Umbilical cord (tissue), 2 donors: Measurements from ENCODE around the gene MCAM. TPM values are rescaled to one million over a fixed set of nuclear protein-coding genes. Genes with fewer than 3 reads are reported as not detected.

ENCODE experiments used
- DNase-seq: peaks from one replicate; pipeline ENCODE4 v3.0.0-alpha.2; 2015; ENCODE audit warnings: low spot score
- total RNA-seq: library from RNA; depleted of rRNA; stranded (reverse); fragments of >200 nt; gene quantifications from one replicate; pipeline ENCODE4 v1.2.3, GENCODE V29; 2014; ENCODE audit warnings: low replicate concordance; ENCODE audit not compliant: insufficient read depth

Gene MCAM
- total RNA-seq, 1 donor from 2014 or later: 879 TPM

DNA sequence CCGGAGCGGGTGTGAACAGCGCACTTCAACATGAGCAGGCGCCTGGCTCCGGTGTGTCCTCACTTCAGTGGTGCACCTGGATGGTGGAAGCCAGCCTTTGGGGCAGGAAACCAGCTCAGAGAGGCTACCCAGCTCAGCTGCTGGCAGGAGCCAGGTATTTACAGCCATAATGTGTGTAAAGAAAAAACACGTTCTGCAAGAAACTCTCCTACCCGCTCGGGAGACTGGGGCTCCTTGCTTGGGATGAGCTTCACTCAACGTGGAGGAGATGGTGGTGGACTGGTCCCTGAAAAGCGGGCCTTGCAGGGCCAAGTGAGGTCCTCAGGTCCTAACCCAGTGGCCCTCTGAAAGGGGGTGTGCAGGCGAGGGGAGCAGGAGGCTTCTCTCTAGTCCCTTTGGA is 7.5 kb downstream of the MCAM start:
- no peak for DNase-seq

DNA sequence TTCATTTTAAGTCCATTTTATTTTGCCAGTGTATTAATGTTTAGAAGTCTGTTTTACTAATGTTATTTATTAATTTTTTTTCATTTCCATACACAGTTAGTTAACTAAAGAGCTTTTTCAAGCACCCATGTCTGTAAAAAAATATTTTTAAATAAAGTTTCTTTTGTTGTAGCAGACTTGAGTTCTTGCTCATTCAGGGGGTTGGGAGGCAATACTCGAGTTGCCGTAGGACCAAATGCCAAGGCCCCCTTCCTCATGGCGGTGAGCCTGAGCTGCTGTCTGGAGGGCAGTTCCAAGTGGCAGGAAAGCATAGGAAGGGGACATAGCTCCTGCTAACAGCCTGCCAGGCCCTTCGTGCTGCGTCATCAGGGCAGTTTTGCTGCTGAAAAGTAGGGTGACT is 9.0 kb downstream of the MCAM start:
- no peak for DNase-seq

DNA sequence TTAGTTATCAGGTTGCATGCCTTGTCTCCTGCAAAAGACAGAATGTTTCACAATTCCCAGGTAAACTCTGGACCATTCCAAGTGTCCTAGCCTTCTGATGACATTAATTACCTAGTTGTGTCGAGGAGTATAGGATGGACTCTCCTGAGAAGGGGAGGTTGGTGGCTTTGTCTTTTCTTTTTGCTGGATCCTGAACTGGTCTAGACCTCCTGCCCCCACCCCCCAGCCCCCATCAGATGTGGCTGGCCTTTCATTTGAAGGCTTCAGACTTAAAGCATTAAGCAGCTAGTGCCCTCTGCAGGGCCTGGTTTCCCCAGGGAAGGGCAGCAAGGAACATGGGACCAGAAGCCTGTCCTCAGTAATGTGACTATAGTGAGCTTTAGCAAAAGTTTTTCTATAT is 9.7 kb downstream of the MCAM start:
- no peak for DNase-seq

DNA sequence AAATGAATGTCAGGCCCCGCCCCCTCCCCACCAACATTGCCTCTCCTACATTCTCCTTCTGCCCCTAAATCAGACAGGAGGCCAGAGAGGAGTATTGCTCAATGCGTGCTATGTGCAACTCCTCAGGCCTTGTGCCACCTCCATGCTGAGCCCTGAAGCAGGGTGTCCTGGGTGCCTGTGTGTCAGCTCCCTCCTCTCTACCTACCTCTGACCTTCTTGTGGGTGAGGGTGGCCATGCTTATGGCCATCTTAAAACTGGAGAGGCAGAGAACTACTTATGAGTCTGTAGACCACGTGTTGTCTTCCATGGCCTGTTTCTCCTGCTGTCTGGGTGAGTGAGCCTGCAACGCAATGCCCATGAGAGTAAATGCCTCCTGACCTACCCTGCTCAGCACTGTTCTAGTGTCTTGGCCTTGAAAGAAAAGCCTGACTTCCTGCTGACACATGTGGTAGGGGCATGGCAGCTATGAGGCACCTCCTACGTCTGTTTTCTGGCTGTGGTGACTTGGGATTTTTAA is 10.5 kb downstream of the MCAM start:
- no peak for DNase-seq

DNA sequence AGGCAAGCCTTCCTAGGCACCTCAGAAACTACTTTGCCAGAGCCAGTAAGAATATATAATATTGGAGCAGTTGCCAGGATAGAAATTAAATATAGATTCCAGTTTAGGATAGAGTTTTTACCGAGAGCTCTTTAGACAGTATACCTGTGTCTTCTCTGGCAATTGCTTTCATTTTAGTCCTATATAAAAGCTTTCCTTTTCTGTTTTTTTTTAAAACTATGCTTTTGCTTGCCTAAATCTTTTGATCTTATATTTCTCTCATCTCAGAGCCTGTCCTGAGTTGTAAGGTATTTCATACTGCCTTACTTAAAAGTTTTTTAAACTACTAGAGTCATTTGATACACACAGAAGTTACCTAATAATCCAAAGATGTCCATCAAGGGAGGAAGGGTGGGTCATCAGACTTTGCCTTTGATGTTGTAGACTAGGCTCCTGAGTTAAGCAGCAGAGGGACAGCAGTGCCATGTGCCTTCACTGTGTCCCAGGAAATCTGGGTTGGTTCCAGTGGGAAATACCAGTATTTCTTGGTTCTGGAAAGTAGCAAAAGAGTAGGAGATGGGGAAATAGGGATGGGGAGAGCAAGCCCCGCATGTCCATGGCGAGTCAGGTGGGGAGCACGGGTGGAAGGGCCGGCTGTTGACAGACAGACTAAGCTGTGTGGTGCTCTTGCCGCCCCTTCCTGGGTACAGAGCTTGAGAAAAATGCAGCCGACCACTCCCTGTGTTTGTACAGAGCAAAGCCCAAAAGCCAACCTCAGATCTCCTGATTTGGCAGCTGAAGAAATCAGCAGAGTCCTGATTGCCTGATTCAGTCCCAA is 11.2 kb downstream of the MCAM start:
- no peak for DNase-seq

DNA sequence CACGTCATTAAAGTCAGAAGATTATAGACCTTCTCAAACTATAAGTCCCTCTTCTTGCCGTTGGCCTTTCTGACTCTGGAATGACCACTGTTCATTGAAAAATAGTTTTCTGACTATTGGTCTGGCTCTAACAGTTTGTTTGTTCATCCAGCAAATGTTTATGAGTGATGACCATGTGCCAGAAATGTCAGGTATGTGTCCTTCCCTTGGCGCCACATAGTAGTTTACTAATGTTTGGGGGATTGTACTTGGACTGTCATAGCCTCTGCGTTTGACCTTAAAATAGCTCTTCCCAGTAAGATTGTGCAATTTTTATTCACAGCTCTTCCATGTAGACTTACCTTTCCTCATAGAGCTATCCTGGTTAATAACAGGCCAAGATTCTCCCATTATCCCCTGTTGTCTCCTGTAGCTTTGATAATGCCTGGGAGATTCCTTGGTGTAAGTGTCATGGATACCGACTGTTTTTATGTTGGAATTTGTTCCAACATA is 13.7 kb downstream of the MCAM start:
- DNase-seq: no peak

DNA sequence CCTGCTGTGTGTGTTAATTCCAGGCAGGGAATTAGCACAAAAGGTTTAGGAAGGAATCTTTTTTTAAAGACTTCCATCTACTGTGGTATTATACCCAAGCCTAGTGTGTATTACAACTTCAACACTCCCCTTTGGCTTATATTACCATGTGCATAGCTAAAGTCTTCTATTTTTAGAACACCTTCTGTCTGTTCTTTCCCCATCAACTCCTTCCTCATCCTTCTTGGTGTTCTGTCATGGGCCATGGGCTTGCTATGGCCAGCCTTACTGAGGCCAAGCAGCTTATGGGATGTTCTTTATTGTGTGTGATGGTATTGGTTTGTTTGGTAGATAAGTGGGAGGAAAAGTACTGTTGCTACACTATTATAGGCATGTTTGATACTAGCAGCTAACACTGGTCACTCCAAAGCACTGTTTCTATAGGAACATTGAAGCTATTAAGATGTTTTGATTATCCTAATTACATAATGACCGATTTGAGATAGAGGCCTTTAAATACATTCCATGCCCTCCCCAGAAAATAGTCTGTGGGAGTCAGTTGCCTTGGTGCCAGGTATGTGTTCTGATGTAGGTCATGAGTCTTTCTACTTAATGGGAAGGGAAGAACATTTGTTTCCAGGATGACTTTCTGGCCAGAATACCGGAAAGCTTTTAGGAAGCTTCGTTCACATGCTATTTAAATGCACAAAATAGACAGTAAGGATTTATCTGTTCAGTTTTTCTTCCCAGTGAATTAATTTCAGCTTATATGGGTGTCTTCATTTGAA is 16.5 kb downstream of the MCAM start:
- no peak for DNase-seq

DNA sequence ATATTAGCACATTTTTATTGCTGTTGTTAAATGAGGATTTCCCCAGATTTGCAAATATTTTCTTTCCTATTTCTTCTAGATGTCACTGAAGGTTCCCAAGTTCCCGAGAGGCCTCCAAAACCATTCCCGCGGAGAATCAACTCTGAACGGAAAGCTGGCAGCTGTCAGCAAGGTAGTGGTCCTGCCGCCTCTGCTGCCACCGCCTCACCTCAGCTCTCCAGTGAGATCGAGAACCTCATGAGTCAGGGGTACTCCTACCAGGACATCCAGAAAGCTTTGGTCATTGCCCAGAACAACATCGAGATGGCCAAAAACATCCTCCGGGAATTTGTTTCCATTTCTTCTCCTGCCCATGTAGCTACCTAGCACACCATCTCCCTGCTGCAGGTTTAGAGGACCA is 17.5 kb downstream of the MCAM start:
- DNase-seq: no peak

DNA sequence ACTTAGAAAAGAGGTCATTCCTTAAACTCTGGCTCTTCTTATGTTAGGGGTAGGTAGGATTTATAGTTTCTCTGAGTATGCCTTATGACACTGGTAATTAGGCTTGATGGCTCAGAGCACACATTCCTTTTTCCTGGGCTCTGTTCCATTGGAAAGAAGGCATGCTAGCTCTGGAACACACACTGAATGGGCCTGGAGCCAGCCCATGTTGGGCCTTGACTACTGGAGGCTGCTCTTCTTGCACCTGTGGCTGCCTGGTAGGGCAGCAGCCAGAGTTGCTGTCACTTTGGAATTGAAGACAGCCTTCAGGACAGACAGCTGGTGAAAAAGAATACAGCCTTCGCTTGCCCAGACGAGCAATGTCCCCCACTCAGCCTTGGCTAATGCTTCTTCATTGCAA is 18.2 kb downstream of the MCAM start:
- DNase-seq: no peak

DNA sequence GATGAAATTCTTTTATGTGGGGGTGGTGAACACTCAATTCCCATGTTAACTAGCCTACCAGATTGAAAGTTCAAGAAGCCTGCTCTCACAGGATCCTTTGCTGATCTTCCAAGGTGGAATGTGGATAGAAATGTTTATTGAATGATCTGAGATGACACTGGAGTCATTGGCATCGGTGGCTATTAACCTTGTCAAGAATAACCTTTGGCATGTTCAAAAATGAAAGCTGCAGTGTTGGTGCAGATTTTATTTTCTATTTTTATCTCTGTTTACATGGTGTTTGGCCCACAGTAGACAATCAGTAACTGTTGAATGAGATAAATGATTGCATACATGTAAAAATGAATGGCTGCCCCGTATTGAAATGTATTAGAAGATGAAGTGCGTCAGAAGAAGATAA is 19.0 kb downstream of the MCAM start:
- no peak for DNase-seq

DNA sequence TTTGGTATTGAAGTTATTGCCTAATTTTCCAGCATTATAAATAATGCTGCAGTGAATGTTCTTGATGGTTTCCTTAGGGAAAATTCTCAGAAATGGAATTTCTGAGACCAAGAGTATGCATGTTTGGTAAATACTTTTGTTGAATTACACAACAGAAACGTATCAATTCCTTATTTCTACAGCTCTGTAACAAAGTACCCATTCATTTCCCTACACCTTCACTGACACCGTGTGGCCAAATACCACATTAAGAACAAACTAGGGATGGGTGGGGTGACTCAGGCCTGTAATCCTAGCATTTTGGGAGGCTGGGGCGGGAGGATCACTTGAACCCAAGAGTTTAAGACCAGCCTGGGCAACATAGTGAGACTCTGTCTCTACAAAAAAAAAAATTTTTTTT is 21.8 kb downstream of the MCAM start:
- no peak for DNase-seq

DNA sequence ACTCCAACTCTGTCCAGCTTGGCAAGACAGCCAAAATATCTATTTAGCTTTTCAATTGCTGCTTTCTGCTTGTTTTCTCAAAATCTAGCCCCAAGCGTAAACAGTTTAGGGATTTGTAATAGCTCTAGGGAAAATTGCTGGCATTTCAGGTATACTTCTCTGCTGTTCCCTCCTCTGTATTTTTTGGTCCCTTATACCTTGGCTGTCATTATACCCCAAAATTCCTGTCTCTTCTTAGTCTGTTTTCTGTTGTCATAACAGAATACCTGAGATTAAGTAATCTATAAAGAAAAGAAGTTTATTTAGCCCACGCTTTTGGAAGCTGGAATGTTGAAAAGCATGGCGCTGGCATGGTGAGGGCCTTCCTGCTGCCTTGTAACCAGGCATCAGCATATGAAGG is 23.5 kb downstream of the MCAM start:
- DNase-seq: no peak

DNA sequence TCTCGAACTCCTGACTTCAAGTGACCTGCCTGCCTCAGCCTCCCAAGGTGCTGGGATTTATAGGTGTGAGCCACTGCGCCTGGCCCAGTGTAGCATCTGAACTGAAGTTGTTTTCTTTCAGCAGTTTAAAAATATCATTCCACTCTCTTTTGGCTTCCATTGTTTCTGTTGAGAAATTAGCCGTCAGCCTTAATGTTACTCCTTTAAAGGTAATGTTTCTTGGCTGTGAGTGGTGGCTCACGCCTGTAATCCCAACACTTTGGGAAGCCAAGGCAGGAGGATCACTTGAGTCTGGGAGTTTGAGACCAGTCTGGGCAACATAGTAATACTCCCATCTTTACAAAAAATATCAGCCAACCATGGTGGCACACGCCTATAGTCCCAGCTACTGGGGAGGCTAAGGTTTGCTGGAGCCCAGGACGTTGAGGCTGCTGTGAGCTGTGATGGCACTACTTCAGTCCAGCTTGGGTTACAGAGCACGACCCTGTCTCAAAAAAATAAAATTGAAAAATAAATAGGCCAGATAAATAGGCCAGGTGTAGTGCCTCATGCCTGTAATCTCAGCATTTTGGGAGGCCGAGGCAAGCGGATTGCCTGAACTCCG is 25.9 kb downstream of the MCAM start:
- DNase-seq: no peak

DNA sequence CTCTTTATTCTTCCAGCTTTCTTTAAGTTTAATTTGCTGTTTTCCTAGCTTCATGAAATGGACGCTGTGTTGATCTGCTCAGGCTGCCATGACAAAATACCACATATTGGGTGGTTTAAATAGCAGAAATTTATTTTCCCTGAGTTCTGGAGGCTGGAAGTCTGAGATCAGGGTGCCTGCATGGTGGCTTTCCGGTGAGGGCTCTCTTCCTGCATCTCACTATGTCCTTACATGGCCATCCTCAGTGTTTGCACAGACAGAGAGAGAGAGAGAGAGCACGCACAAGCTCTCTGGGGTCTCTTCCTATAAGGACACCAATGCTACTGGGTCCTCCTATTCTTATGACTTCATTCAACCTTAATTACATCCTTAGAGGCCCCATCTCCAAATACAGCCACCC is 28.7 kb downstream of the MCAM start:
- no peak for DNase-seq

DNA sequence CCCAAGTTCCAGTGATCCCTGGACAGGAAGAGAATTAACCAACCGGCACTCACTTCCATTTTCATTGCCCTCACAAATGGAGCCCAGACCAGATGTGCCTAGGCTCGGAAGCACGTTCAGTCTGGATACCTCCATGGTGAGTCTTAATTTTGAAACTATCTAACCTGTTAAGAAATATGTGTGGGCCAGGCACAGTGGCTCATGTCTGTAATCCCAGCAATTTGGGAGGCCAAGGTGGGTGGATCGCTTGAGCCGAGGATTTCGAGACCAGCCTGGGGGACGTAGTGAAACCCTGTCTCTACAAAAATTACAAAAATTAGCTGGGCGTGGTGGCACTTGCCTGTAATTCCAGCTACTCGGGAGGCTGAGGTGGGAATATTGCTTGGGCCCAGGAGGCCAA is 31.5 kb downstream of the MCAM start:
- no peak for DNase-seq

DNA sequence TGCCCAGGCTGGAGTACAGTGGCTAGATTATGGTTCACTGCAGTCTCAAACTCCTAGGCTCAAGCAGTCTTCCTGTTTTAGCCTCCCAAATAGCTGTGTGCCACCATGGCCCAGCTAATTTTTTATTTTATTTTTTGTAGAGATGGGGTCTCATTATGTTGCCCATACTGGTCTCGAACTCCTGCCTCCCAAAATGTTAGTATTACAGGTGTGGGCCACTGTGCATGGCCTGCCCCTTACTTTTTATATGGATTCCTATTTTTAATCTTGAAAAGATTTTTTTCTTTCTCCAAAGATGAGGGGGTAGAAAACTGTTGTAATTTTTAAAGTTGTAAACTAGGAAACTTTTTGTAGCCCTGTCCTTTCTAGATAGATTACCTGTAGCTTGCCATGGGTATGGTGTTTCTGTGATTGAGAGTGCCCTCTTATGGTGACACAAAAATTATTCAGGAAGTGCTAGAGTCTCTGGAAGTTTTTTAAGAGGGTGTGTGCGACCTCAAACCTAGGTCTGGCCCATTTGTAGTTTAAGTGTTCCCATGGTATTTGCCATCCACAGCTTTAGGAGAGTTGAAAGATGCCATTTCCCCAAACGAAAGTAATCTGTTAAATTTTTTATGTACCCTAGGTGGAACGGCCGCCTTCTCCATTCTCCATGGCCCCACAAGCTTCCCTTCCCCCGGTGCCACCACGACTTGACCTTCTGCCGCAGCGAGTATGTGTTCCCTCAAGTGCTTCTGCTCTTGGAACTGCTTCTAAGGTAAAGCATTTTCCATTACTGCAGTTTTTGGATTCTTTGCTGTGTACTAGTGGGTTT is 32.4 kb downstream of the MCAM start:
- DNase-seq: peak; percentile 39

DNA sequence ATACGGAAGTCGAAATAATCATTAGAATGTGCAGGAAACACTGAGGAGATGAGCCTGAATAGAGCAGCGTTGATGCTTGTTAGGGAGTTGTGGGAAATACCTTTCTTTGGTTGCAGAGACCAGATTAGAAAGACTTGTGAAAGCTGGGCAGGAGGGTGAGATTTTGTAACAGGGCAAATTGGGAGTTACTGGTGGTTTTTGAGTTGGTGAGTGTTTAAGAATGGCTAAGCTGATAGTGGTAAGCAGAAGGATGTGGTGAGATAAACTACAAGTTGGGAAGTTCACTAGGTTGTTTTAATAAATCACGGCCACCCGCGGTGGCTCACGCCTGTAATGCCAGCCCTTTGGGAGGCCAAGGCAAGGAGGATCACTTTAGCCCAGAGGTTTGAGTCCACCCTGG is 34.4 kb downstream of the MCAM start:
- DNase-seq: no peak

DNA sequence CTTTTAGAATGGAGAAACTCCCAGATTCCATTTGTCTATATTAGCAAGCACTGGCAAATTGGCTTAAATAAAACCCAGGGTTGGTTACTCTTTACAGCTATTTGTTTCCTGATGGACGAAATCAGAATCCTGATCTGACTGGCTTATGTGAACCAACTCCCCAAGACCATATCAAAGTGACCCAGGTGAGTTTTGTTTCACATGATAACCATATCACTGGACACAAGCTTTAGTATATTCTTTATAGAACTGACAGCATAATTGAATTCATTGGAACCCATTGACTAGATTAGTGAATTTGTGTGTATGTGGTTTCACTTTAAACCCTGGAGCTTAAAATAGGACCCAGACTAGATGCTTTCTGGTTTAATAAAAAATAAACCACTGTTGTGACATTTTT is 39.3 kb downstream of the MCAM start:
- DNase-seq: no peak

DNA sequence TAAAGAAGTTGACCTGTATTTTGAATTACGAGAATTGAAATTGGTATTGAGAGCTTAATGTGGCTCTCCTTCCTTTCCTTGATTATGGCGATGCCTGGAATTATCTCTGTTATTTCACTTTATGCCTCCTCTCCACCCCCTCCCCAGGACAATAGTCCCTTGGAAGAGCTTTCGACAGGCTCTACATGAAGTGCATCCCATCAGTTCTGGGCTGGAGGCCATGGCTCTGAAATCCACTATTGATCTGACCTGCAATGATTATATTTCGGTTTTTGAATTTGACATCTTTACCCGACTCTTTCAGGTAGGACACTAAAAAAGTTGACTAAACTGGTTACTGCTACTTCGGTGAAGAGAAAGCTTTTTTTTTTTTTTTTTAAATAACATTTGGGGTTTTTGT is 43.2 kb downstream of the MCAM start:
- no peak for DNase-seq

DNA sequence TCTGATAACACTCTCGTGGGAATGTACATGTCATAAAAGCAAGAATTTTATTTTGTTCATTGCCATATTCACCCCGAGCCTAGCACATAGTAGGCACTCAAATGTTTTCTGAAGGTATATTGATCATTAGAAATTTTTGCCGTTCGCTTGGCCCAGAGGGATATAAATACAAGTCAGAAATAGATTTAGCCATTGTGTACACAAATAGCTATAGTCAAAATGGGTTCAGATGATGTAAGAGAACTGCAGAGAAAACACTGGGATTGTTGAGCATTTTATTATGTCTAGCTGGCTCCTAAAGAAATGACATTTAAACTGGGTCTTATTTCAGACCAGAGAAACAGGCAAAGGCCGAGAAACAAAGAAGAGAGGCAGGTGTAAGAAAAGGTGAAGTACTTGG is 49.3 kb downstream of the MCAM start:
- DNase-seq: no peak

DNA sequence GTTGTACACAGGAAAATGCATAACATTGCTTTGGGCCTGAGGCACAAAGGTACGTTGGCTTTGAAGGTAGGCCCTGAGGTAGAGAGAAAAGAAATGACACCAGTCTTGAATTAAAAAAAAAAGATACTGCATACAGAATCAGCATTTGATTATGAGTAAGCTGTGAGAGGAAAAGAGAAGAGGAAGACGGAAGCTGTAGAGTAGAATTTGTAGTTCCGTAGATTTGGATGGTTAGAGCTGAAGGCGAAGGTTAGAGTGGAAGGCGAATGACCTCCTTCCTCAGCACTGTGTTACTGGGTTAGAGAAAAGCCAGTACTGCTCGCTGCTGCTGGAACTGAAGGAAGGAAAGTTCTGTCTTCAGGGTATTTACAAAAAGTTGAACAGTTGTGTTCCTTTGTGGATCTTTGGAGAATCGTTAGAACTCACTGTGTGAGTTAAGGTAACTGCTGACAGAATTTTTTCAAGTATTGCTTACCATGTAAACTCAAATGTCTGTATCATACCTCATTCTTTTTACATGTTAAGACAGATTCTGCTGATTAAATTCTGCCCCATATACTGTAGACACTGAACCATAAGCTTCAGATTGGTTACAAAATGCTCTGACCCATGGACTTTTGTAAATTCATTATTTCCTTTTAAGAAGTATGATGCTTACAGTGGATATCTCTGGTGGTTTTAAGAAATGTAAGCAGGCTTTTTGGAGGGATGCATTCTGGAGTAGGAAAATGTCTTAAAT is 50.2 kb downstream of the MCAM start:
- no peak for DNase-seq
